HG03354 (cell line): ENCODE measurements around the gene SLBP.
"Not testable (repeated sequence)": the region's sequence is repeated elsewhere in the genome, so short reads cannot be mapped to it uniquely, and the experiment has no call there.

Source experiments
- ATAC-seq: cut with Tn5 transposase; IDR thresholded peaks from one replicate; pipeline ENCODE4 v1.9.1; 2021; ENCODE audit warnings: mild to moderate bottlenecking; ENCODE audit not compliant: unreplicated experiment, poor library complexity, severe bottlenecking

Gene SLBP

DNA sequence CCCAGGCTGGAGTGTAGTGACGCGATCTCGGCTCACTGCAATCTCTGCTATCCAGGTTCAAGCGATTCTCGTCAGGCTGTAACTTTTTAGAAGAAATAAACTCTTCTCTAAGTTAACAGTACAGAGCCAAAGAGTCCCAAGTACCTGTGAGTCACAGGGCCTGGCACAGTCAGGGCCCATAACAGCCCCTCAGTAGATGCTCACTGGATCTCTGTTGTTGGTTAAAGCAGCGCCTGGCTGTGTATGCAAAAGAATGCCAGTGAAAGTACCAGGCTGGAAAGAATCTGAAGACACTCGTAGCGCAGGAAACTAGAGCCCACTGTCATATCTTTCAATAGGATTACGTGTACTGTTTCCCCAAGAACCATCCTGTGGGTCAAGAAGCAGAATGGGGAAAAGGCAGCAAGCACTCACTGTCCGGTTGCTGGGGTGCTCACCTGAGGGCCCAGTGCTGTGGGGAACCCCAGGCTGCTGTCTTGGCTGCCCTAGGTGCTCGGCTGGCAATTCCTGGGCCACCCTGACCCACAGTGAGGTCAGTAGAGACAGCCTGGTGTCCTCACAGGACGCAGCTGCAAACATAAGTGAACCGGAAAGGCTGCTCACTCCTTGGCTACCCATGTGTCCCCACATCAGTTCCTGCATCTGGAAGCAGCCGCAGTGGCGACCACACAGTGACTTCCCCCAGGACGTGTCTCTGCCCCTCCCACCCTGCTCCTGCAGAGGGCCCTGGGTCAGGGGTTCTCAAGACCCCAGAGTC, 3.1 kb upstream of the SLBP start:
- no peak for ATAC-seq

GRCh38 chr4:1714303-1715001, 2.3 kb upstream of the SLBP start:
- ATAC-seq, result no peak

- peak; percentile 6 for ATAC-seq
Measured at GRCh38 chr4:1713003-1713851, 1.1 kb upstream of the SLBP start.

DNA sequence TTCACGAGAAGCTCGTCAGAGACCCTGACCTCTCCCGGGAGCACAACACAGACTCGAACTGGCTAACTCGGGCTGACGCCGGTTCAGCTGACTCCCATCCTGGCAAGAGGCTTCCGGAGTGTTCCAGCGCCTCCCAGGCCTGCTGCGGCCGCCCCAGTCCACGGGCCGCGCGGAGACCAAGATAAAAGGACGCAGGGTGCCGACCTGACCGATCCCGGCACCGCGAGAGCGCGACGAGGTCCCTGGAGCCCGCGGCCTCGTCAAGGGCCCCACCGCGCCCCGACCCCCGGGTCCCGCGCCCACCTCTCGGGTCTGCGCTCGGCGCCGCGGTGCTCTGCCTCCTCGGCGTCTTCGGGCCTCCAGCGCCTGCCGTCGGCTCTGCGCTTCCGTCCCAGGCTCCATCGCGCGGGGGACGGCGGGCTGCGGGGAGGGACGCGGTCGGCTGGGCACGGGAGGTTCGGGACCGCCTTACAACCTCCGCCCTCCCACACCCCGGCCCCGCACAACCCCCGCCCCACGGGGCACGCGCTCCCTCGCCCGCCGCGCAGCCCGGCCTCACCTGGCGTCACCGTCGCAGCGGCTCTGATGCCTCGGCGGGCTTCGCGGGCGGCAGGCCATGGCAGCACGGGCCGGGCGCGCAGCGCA, 426 bp downstream of the SLBP start:
- peak; percentile 9 for ATAC-seq

DNA sequence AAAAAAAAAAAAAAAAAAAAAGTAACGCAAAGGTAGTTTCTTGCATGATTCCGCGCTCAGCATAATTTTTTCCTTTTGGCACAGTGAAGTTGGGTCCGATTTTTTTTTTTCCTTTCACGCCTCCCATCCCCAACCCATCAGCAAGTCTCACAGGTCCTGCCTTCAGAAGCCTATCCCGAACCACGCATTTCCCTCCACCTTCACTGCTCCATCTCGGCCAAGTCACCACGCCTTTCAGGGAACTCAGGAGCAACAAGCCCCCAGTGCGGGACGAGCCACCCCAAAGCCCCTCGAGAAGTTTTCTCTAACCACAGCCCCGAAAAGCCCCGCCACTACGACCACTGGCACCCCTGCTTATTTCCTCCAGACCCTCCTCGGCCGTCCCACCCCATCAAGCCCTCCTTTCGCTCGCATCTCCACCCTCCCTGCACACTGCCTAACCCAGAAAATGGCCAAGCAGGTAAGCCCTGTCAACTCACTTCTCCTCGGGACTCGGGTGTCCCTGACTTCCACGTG, 1.0 kb downstream of the SLBP start:
- ATAC-seq, result no peak

GRCh38 chr4:1708581-1708980, 3.5 kb downstream of the SLBP start:
- ATAC-seq, result no peak

GRCh38 chr4:1706358-1706757, 5.8 kb downstream of the SLBP start:
- no peak for ATAC-seq

DNA sequence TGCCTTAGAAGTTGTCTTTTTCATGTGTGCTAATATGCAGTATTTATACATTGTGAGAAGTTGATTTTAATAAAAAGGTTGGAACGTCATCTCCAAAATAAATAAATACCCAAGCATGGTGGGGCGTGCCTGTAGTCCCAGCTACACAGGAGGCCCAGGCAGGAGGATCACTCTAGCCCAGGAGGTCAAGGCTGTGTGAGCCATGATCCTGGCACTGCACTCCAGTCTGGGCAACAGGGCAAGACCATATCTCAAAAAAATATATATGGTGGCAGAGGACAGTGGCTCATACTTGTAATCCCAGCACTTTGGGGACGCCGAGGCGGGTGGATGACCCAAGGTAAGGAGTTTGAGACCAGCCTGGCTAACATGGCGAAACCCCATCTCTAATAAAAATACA, 6.4 kb downstream of the SLBP start:
- no peak for ATAC-seq

- no peak for ATAC-seq
Measured at GRCh38 chr4:1703867-1704266, 8.3 kb downstream of the SLBP start.

- not testable (repeated sequence) for ATAC-seq
Measured at GRCh38 chr4:1701671-1702070, 10.4 kb downstream of the SLBP start.

GRCh38 chr4:1695913-1696312, 16.2 kb downstream of the SLBP start:
- ATAC-seq, result no peak

DNA sequence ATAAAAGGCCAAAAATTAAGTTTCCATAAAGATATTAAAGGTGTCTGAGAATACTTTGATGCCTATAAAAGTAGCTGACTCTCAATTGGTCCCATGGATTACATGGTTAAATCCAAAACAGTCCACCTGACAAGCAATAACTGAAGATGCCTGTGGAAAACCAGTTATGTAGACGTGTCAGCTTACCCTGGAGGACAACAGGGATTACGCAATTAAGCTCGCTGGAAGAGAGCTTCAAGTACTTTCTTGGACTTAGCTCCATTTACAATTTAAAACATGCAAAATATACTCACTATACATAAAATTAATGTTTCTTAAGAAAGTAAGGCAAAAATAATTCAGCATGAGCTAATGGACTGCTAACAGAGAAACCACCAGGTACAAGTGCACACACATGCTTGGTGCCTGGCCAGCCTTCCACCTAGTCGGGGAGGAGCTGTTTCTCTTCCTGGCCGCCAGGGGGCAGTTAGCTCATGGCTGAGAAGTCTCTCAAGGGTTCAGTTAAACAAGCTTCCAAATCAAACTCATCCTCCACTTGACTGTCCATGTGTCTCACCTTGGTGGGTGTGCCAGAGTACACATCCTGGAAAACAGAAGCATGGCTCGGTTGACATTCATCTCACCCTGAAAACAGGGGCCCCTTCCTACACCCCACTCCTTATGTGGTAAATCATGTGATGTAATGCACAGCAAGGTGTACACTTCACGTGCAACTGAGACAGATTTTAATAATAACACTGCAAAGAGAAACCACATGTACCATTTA, 18.8 kb downstream of the SLBP start:
- ATAC-seq, result peak; percentile 82

GRCh38 chr4:1691737-1692373, 20.3 kb downstream of the SLBP start:
- no peak for ATAC-seq

GRCh38 chr4:1690698-1691097, 21.4 kb downstream of the SLBP start:
- no peak for ATAC-seq

DNA sequence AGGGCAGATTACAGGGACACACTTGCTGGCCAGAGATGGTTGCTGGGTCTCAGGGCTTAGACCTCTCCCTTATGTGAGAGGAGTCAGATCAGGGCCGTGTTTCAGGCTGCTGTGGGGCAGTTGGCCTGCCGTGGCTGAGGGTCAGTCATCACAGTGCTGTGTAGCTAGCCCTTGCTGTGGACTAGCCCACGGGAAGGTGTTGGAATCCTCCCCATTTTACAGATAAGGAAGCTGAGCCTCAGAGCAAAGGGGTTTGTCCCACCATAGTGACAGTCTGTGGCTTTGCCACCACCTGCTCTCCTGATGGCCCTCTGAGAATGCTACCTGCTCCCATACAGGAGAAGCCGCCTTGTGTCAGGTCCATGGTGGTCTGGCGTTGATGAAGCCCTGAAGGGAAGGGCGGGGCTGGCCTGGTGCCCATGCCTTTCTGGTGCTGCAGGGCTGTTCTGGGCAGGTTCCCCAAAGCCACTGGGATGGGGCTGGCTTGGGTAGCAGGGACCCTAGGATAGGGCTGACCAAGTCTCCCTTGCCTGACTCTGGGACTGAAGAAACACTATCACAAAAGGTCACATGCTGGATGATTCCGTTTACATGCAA, 25.6 kb downstream of the SLBP start:
- no peak for ATAC-seq

- no peak for ATAC-seq
Measured at GRCh38 chr4:1685235-1686150, 26.6 kb downstream of the SLBP start.

DNA sequence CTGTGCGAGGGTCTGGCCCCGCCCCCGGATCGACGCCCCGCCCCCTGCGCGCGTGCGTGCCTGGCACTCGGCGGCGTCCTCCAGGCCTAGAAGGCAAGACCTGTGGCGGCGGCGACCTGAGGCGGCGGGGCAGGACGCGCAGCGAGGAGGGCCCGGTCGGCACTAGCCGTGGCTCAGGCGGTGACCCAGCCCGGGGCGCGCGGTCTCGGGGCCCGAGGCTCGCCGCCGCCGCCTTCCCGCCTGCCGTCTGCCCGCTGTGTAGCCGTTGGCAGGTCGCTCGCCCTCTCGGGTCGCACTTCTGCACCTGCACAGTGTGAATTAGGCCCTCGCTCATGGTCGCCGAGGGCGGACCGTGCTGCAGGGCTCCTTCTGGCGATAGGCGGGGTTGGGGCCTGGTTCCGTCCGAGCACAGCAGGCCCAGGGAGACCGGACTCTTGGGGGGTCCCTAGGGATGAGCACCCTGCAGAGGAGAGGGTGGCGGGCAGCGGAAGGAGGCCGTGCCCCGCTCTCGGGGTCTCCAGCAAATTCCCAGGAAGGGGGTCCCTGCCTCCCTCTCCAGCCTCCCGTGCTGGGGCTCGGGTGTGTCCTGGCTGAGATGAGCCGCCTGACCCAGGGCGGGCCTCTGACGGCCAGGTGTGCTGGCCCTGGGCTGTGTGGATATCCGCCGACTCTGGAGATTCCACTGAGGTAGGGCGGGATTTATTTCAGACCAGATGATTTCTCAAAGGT, 27.4 kb downstream of the SLBP start:
- peak; percentile 12 for ATAC-seq
